Aorta (tissue), 5 donors: ENCODE results near the gene DCP1A. TPM values are rescaled to one million over a fixed set of nuclear protein-coding genes. Genes with fewer than 3 reads are reported as not detected.

Source experiments
- ATAC-seq: fragments of 200-7000 bp; cut with Tn5 transposase; one replicate; pipeline ENCODE4 v1.9.1; 2022; ENCODE audit warnings: moderate library complexity; ENCODE audit not compliant: low FRiP score
- DNase-seq, 2 donors: peaks; one replicate each; pipeline ENCODE4 v3.0.0-alpha.2; 2020
- H3K27ac ChIP-seq, 2 donors: one replicate each; pipeline ENCODE4 v1.5.1; 2013; ENCODE audit warnings: low read length in 2 of 2, mild to moderate bottlenecking in 2 of 2, moderate library complexity in 2 of 2, control low read depth in 1 of 2, inconsistent platforms in 1 of 2, low read depth in 1 of 2
- H3K27me3 ChIP-seq, 2 donors: one replicate each; pipeline ENCODE4 v1.6.1; 2013; ENCODE audit warnings: control low read depth in 1 of 2, low read length in 1 of 2, mild to moderate bottlenecking in 1 of 2, moderate library complexity in 1 of 2; ENCODE audit not compliant: insufficient read depth in 2 of 2, control insufficient read depth in 1 of 2
- H3K36me3 ChIP-seq, 2 donors: one replicate each; pipeline ENCODE4 v1.6.1; 2013; ENCODE audit warnings: control low read depth in 1 of 2, low read length in 1 of 2, mild to moderate bottlenecking in 1 of 2; ENCODE audit not compliant: insufficient read depth in 2 of 2, control insufficient read depth in 1 of 2
- H3K4me1 ChIP-seq, 2 donors: one replicate each; pipeline ENCODE4 v1.6.1; 2013; ENCODE audit warnings: low read length in 2 of 2, control low read depth in 1 of 2, mild to moderate bottlenecking in 1 of 2, moderate library complexity in 1 of 2; ENCODE audit not compliant: insufficient read depth in 2 of 2, control insufficient read depth in 1 of 2
- H3K4me3 ChIP-seq, 2 donors: one replicate each; pipeline ENCODE4 v1.5.1; 2013; ENCODE audit warnings: low read length in 2 of 2, control low read depth in 1 of 2, mild to moderate bottlenecking in 1 of 2
- H3K9me3 ChIP-seq: one replicate; pipeline ENCODE4 v1.6.1; 2013; ENCODE audit warnings: mild to moderate bottlenecking, low read length; ENCODE audit not compliant: control insufficient read depth
- WGBS, 2 donors: extraction: QIAGEN DNeasy Blood & Tissue Kit; methylation state at CpG; one replicate each; pipeline ENCODE4 v1.1.7; 2013; 5-methylcytosine and 5-hydroxymethylcytosine counted together
- intact Hi-C, 2 donors: fragments of 100-400 bp; cut with DNase I; formaldehyde crosslinking; loops; one replicate each; pipeline versions ENCODE4 v1.14.2 to v1.15.0; 2022
- polyA plus RNA-seq, 2 donors: library from polyadenylated mRNA; stranded (reverse); fragments of 200-250 nt; gene quantifications; one replicate each; pipeline ENCODE4 v1.2.3, GENCODE V29; 2013
- total RNA-seq, 2 donors: library from RNA; stranded (reverse); fragmentation: NEBNext Ultra II Directional; extraction: Animal tissue kit (Norgen Biotek cat#: 25700); gene quantifications; one replicate each; pipeline ENCODE4 v1.2.1, GENCODE V29; 2021
- donor health status: healthy with polysubstance abuse.
- donor health status: Bipolar disorder and iron deficiency.
- donor health status: DM: no; HTN: no; CAD: no.
- donor health status: DM: no; HTN: no; CAD: no.
- donor health status: DM: yes; HTN: yes; CAD: no.

DCP1A gene
- total and polyA plus RNA-seq, 4 donors, result 2.5 to 27.0 (median 17.6) TPM

DNA sequence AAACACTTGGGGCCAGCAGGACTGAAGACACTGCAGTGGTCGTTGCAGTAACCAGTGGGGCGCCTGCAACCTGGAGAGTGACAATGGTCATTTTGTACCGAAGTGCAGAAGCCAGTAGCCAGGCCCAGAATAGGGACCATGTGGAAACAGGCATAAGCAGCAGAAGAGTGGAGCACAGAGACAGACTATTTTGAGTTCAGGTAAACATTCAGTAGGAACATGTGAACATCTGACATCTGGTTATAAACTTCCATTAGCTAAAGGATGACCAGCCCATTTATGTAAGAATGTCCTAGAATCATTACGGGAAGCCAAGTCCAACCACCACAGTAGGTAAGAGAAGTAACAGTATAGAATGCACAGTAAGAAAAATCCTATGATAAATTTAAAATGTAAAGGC, 59.1 kb downstream of the DCP1A start:
- no peak overlapping the region for H3K4me3 ChIP-seq
- H3K27ac ChIP-seq, result no peak overlapping the region
- DNase-seq (no peak), ATAC-seq (no peak)
- intact Hi-C loops, result no loop called here
- H3K36me3 ChIP-seq, result peaks cover 1 to 15% of the 10 kb centered on the region in 2 donors
- WGBS, 2 donors, result 64 to 65% methylated on average over 4 of the region's 4 CpGs
- no peaks in the 10 kb centered on the region for H3K27me3 ChIP-seq
- H3K4me1 ChIP-seq, result no peaks in the 10 kb centered on the region
- no peaks in the 10 kb centered on the region for H3K9me3 ChIP-seq

DNA sequence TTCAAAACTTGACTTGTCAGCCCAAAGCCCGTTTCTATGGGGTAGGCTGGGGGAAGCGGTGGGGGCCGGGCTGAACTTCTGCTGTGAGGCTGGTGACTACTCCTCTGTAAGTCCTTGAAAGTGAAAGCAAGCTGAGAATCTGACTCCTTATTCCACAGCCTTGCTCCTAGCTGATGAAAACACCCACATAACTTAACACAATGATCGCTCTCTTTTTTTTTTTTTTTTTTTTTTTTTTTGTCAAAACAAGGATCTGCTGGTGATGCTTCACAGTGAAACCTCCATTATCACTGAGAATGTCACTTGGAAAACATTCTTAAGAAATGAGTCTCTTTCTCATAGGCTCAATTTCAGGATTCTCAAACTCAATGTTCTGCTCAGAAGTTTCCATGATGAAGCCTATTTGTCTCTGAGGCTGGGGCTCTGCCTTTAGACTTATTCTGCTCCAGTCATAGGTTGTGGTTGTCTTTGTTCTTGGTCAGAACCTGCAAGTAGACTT, 60.2 kb downstream of the DCP1A start:
- WGBS, 2 donors, result 66 to 71% methylated on average over 4 of the region's 4 CpGs
- H3K27ac ChIP-seq, result no peak overlapping the region
- no peak overlapping the region for H3K4me3 ChIP-seq
- ATAC-seq (no peak), DNase-seq (no peak)
- H3K4me1 ChIP-seq, result no peaks in the 10 kb centered on the region
- H3K36me3 ChIP-seq, result peaks cover 1 to 22% of the 10 kb centered on the region in 2 donors
- no peaks in the 10 kb centered on the region for H3K27me3 ChIP-seq
- H3K9me3 ChIP-seq, result no peaks in the 10 kb centered on the region
- intact Hi-C loops, result no loop called here

DNA sequence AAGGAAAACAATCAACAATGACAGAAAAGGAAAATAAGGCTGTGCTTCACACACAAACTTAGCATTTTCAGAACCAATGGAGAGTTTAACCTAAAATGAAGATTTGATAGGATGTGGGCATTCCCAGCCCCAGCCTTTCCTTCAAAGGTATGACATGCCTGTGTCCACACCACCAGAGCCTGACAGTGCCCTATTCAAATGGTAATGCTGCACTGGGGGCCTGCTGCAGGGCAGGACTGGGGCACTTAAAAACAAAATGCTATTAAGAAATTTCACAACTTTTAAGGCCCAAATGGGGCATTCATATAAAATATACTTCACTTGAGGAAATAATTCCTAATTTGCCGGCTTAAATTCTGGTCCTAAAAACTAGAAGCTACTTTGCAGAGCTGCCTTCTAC, 60.6 kb downstream of the DCP1A start:
- H3K4me3 ChIP-seq, result no peak overlapping the region
- H3K36me3 ChIP-seq, result peaks cover 1 to 22% of the 10 kb centered on the region in 2 donors

DNA sequence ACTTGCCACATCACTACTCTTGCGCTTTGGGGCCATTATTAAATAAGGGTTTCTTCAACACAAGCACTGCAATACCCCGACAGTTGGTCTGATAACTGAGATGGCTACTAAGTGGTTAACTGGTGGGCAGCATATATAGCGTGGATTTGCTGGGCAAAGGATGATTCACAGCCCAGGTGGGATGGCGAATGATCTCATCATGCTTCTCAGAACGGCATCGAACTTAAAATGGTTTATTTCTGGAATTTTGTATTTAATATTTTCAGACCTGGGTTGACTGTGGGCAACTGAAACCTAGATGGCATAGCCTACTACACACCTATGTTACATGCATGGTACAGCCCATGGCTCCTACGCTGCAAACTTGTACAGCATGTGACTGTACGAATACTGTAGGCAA, 64.8 kb downstream of the DCP1A start:
- ATAC-seq (no peak), DNase-seq (no peak)
- H3K4me1 ChIP-seq, result no peaks in the 10 kb centered on the region
- H3K27ac ChIP-seq, result no peak overlapping the region
- H3K36me3 ChIP-seq, result peaks cover 1 to 18% of the 10 kb centered on the region in 2 donors
- H3K9me3 ChIP-seq, result no peaks in the 10 kb centered on the region
- H3K4me3 ChIP-seq, result no peak overlapping the region
- 88 to 89% methylated on average over 8 of the region's 8 CpGs for WGBS, 2 donors
- H3K27me3 ChIP-seq, result no peaks in the 10 kb centered on the region
- intact Hi-C loops, result no loop called here

More for the DNA sequence above, 60.6 kb downstream of the DCP1A start:
- no peaks in the 10 kb centered on the region for H3K9me3 ChIP-seq
- ATAC-seq (no peak), DNase-seq (no peak)
- H3K27me3 ChIP-seq, result no peaks in the 10 kb centered on the region
- H3K27ac ChIP-seq, result no peak overlapping the region
- H3K4me1 ChIP-seq, result no peaks in the 10 kb centered on the region
- WGBS, 2 donors, result 52 to 67% methylated on average over 1 of the region's 1 CpG
- intact Hi-C loops, result no loop called here

DNA sequence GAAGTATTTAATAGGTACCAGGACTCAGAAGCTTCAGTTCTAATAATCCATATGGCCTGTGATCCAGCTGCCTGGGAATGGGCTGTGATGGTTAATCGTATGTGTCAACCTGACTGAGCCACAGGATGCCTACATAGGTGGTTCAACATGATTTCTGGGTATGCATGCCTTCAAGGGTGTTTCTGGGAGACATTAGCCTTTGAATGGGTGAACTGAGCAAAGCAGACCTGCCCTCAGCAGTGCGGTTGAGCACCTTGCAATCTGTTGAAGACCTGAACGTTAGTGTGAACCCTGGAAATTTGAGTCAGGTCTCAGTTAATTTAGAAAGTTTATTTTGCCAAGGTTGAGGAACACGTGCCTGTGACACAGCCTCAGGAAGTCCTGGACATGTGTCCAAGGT, 68.7 kb downstream of the DCP1A start:
- H3K4me3 ChIP-seq, result no peak overlapping the region
- H3K27ac ChIP-seq, result no peak overlapping the region
- H3K27me3 ChIP-seq, result no peaks in the 10 kb centered on the region
- DNase-seq, result no peak
- no peaks in the 10 kb centered on the region for H3K9me3 ChIP-seq
- 68 to 79% methylated on average over 4 of the region's 4 CpGs for WGBS, 2 donors
- ATAC-seq, result no peak
- intact Hi-C loops, result no loop called here
- H3K4me1 ChIP-seq, result no peaks in the 10 kb centered on the region
- peaks cover 0 to 8% of the 10 kb centered on the region in 2 donors for H3K36me3 ChIP-seq

DNA sequence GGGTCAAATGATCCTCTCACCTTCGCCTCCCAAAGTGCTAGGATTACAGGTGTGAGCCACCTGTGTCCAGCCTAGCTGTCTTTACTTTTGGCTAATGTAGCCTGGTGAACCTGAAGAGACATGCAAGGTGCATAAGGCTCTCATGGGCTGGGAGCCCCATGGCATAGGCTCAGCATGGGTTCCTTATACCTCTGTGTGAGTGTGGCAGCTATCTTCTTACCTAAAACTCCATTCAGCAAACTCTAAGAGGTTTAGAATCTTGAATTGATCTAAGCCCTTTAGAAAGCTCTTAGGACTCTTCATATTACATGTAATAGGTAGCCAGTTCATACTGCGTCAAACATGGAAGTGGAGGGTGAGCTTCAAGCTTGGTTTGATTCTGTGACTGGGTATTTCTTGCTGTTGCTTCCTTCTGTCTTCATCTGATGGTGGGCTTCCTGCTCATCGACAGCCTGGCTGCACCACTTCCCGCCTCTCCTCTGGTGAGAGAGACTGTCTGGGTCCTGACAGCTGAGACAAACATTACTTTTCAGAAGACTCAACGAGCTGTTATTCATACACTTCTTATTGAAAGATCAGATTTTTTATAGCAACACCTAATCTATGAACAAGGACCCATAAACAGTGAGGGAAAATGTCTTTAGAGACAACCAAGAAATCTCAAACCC, 72.3 kb downstream of the DCP1A start:
- DNase-seq, result no peak
- 57 to 59% methylated on average over 5 of the region's 5 CpGs for WGBS, 2 donors
- H3K27me3 ChIP-seq, result no peaks in the 10 kb centered on the region

DNA sequence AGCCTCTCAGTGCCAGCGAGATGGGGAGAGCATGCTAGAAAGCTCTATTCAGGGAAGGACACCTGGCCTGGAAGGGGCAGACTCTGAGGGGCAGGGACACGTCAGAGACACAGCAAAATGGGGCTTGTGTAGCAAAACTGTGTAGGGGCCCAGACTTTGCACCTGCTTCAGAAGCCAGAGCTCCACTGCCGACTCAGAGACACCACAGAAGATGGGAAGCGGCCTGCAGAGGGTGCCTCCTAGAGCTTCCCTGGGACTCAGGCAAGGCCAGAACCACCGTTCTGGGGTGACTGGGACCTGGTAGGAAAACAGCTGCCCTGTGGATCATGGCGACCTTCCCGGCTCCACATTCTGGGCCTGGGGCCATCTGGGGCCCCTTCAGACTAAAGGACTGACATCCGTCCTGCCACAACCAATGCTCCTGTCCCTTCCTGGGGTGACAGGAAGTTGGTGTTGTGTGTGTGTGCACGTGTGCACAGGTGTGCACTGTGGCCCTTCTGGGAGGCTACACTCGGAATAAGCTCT, 74.1 kb downstream of the DCP1A start:
- no peak for ATAC-seq
- WGBS, 2 donors, result 79 to 84% methylated on average over 10 of the region's 10 CpGs

More for the DNA sequence above, 72.3 kb downstream of the DCP1A start:
- H3K4me3 ChIP-seq, result no peak overlapping the region
- H3K9me3 ChIP-seq, result no peaks in the 10 kb centered on the region
- no peak for ATAC-seq
- no peaks in the 10 kb centered on the region for H3K4me1 ChIP-seq
- no peaks in the 10 kb centered on the region for H3K36me3 ChIP-seq
- intact Hi-C loops, result loop anchor here in 1 of 2 donors (5.0 kb wide), 1 partner anchor 38 kb away; no protein-coding TSS in a partner anchor
- no peak overlapping the region for H3K27ac ChIP-seq

DNA sequence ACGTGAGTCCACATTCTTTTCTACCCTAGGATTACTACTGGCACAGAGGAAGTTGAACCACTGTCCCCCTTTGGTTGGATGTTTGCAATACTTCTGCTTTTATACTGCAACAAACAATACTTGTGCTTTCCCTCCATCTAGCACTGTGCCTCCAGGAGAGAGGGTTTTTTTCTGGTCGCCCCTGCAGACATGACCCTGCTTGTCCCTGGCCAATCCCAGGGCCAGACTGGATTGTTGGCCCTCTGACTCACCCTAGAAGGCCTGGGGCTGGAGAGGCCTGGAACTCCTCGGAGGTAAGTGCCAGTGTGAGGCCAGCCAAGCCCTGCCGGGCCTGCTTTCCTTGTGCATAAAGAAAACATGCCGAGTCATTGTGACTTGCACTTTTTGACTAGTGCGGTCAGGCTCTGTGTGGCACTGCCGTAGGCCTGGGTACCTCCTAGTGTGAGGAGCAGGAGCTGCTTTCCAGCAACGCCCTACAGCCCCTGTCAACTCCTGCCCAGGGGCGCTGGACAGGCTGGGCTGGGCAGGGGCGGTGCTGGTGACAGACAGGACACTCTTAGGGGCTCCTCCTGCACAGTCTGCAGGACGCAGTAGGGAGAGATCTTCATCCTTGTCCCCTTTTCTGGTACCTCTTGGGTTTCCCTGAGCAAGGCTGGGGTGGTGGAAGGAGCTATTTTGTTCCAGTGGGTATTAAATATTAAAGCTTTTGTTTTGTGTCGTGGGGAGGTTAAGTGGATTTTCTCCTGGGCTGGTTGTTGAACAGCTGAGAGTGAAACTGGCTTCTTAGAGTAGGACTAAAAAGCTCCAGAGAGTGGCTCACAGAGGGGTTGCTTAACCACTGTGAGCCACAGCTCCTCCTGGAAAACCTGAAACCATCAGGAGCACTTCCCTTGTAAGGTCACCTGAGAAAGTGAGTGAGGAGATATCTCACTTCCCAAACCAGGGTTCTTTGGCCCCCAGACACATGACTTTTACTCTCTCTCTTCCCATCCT, 77.2 kb downstream of the DCP1A start:
- intact Hi-C loops, result loop anchor here in 1 of 2 donors (5.0 kb wide), 1 partner anchor 33 kb away; no protein-coding TSS in a partner anchor
- no peak overlapping the region for H3K4me3 ChIP-seq
- no peaks in the 10 kb centered on the region for H3K27me3 ChIP-seq
- no peaks in the 10 kb centered on the region for H3K4me1 ChIP-seq
- H3K36me3 ChIP-seq, result no peaks in the 10 kb centered on the region
- 11 to 12% methylated on average over 12 of the region's 12 CpGs for WGBS, 2 donors
- no peaks in the 10 kb centered on the region for H3K9me3 ChIP-seq
- peak overlapping the region; percentile 89 to 94 for H3K27ac ChIP-seq
- DNase-seq (peak; percentile 93 to 95), ATAC-seq (peak; percentile 96)

More for the DNA sequence above, 74.1 kb downstream of the DCP1A start:
- Histone ChIP-seq H3K9me3 (no peaks in the 10 kb centered on the region), H3K36me3 (no peaks in the 10 kb centered on the region), H3K4me1 (no peaks in the 10 kb centered on the region), H3K27me3 (no peaks in the 10 kb centered on the region), H3K4me3 (no peak overlapping the region), H3K27ac (no peak overlapping the region)
- intact Hi-C loops, result loop anchor here in 1 of 2 donors (5.0 kb wide), 1 partner anchor 36 kb away; no protein-coding TSS in a partner anchor
- no peak for DNase-seq
